ENCODE measurements around the gene PIK3AP1.

PIK3AP1 gene

DNA sequence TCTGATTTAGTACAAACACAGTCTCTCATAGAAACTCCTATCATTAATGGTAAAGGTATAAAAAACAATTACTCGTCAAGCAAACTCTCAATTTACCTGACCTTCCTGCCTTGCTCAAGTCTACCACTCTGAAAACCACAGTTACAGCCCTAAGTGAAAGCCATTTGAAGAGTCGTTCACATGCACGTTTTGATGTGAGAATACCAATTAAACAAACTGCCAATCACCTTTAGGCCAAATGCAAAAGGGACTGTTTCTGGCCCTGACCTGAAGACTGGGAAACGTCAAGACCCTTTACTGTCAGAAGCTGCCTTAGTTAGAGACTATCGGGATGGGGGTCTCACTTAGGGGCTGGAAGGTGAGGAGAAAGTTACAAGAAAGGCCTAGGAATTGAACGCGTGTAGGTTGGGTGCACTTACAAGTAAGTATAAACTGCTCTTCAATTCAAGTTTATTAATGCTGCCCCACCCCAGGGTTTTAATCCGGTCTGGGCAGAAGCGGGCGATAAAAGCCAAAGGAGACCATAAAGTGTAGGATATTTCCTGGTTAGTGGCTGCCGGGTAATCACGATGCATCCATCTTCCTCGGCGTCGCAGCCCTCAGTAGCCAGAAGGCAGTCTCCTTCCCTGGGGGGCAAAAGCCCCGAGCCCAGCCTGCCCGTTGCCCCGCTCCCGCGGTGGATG is 134.4 kb downstream of the PIK3AP1 start:
- no peak for DNase-seq (ENCODE audit: low read depth)
- in situ Hi-C loops (cut with HindIII; ENCODE audit: low sequenced_read_pairs), result no loop called here
- TF ChIP-seq, protein P1, sequence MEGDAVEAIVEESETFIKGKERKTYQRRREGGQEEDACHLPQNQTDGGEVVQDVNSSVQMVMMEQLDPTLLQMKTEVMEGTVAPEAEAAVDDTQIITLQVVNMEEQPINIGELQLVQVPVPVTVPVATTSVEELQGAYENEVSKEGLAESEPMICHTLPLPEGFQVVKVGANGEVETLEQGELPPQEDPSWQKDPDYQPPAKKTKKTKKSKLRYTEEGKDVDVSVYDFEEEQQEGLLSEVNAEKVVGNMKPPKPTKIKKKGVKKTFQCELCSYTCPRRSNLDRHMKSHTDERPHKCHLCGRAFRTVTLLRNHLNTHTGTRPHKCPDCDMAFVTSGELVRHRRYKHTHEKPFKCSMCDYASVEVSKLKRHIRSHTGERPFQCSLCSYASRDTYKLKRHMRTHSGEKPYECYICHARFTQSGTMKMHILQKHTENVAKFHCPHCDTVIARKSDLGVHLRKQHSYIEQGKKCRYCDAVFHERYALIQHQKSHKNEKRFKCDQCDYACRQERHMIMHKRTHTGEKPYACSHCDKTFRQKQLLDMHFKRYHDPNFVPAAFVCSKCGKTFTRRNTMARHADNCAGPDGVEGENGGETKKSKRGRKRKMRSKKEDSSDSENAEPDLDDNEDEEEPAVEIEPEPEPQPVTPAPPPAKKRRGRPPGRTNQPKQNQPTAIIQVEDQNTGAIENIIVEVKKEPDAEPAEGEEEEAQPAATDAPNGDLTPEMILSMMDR (IDR thresholded peaks at IDR 0.05; ENCODE audit: low read depth, low read length, missing control alignments), result no peak
- peak overlapping the region; percentile 88 for H3K4me3 ChIP-seq (ENCODE audit: low read depth, low read length)

DNA sequence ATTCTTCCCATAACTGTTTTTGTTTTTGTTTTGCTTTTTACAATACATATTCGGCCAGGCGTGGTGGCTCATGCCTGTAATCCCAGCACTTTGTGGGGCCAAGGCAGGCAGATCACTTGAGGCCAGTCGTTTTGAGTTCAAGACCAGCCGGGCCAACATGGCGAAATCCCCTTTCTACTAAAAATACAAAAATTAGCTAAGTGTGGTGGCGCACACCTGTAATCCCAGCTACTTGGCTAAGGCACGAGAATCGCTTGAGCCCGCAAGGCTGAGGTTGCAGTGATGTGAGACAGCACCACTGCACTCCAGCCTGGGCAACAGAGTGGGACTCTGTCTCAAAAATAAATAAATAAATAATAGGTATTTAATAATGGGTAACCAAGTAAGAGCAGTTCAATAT is 135.8 kb downstream of the PIK3AP1 start:
- in situ Hi-C loops (cut with HindIII; ENCODE audit: low sequenced_read_pairs), result no loop called here
- TF ChIP-seq, protein P1 (IDR thresholded peaks at IDR 0.05; ENCODE audit: low read depth, low read length, missing control alignments), result no peak
- no peak for DNase-seq (ENCODE audit: low read depth)
- no peak overlapping the region for H3K4me3 ChIP-seq (ENCODE audit: low read depth, low read length)

DNA sequence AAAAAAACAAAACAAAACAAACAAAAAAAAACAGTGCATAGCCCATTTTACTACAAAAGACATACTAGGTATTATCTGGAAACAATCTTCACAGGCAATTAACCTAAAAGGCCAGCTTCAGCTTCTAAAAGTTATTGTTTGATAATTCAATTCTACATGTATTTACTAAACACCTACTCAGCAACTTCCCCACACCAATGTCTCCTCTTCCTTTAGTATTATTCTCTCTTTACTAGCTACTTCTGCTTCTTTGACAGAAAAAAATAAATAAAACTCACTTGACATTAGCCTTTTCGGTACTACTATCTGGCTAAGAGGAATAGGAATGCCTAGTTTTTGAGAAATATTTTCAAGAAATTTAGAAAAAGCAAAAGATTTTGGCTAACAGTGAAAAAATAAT is 136.3 kb downstream of the PIK3AP1 start:
- TF ChIP-seq, protein P1 (IDR thresholded peaks at IDR 0.05; ENCODE audit: low read depth, low read length, missing control alignments), result no peak
- no peak for DNase-seq (ENCODE audit: low read depth)
- no peak overlapping the region for H3K4me3 ChIP-seq (ENCODE audit: low read depth, low read length)
- in situ Hi-C loops (cut with HindIII; ENCODE audit: low sequenced_read_pairs), result no loop called here

DNA sequence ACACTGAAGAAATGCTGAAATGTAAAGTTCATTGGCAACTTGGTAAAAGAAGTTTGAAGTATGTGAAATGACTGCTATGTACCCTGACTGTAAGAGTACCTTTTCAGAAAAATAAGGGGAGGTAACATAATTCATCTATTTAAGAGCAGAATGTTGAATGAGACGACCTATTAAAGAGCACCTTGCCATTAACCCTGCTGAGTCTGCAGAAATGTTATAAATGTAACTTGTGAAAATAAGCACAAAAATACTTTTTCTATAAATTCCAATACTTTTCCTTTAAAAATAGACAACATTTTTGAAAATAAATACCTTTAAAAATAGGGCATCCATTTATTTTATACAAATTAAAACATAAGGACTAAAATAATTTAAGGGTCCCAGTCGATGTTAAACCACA is 141.2 kb downstream of the PIK3AP1 start:
- no peak for DNase-seq (ENCODE audit: low read depth)
- in situ Hi-C loops (cut with HindIII; ENCODE audit: low sequenced_read_pairs), result no loop called here
- TF ChIP-seq, protein P1 (IDR thresholded peaks at IDR 0.05; ENCODE audit: low read depth, low read length, missing control alignments), result no peak
- no peak overlapping the region for H3K4me3 ChIP-seq (ENCODE audit: low read depth, low read length)

DNA sequence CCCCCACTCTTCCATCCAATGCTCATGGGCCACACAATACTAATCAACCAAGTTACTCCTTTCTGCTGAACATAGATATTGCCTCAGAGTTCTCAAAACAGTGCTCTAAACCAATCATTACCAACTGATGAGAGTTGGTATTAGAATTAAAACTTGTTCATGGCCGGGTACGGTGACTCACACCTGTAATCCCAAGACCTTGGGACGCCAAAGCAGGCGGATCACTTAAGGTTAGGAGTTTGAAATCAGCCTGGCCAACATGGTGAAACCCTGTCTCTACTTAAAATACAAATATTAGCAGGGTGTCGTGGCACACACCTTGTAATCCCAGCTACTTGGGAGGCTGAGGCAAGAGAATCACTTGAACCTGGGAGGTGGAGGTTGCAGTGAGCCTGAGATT is 141.7 kb downstream of the PIK3AP1 start:
- TF ChIP-seq, protein P1 (IDR thresholded peaks at IDR 0.05; ENCODE audit: low read depth, low read length, missing control alignments), result no peak
- no peak overlapping the region for H3K4me3 ChIP-seq (ENCODE audit: low read depth, low read length)
- in situ Hi-C loops (cut with HindIII; ENCODE audit: low sequenced_read_pairs), result no loop called here
- DNase-seq (ENCODE audit: low read depth), result no peak

DNA sequence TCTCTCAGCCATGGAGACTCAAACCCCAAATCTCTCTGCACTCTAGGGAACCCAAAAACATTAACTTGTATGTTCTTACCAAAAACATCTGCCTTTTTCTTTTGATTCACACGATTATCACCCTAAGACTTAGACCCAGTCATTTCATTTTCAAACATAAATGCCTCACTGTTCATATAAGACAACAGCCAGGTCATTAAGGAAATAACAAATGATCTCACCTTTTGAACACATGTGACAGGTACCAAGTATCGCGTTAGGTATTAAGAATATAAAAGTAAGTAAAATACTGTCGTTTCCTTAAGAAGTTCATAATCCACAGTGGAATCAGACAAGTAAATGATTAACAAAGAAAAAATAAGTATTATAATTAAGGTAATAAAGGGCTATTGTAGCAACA is 142.3 kb downstream of the PIK3AP1 start:
- in situ Hi-C loops (cut with HindIII; ENCODE audit: low sequenced_read_pairs), result no loop called here
- no peak for DNase-seq (ENCODE audit: low read depth)
- H3K4me3 ChIP-seq (ENCODE audit: low read depth, low read length), result no peak overlapping the region
- TF ChIP-seq, protein P1 (IDR thresholded peaks at IDR 0.05; ENCODE audit: low read depth, low read length, missing control alignments), result no peak

All from astrocyte of the cerebellum (primary cell).